Measurements from ENCODE around the gene CAMTA1.
A peak's percentile ranks its signal among the peaks of the same experiment; 100 is the strongest.

The CAMTA1 gene

DNA sequence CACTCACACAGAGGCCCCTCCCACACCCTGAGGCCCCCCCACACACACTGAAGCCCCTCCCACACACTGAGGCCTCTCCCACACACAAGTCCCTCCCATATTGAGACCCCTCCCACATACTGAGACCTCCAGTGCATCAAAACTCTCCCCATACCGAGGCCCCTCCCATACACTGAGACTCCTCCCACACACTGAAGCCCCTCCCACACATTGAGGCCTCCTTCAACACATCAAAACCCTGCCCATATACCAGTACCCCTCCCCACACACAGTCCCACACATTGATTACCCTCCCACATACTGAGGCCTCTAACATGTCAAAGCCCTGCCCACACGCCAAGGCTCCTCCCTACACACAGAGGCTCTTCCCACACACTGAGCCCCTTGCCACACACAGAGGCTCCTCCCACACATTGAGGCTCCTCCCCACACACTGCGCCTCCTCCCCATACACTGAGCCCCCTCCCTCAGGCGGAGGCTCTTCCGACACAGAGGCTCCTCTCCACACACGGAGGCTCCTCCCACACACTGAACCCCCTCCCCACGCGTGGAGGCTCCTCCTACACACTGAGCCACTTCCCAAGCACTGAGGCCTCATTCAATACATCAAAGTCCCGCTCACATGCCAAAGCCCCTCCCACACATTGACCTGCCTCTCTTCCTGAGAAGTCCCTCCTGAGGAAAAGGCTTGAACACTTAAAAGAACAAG is 392.3 kb downstream of the CAMTA1 start:
- DNase-seq = no peak

GRCh38 chr1:7178336-7178735 is 393.1 kb downstream of the CAMTA1 start:
- no peak for DNase-seq

- DNase-seq = no peak
Measured at GRCh38 chr1:7178741-7179140, 393.5 kb downstream of the CAMTA1 start.

DNA sequence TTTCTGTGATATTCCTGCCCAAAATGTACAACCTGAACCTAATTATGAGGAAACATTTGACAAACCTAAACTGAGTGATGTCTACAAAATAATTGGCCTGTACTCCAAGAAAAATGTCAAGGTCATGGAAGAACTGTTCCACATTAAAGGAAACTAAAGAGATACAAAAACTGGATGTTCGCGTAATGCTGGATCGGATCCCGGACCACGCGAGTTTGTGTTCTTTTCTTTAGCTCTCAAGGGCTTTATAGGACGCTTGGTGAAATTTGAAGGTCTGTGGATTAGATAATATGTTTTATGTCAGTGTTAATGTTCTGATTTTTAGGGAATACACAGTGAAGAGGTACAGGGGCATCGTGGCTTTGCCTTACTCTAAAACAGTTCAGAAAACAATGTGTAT is 400.5 kb downstream of the CAMTA1 start:
- no peak for DNase-seq

- no peak for DNase-seq
Measured at GRCh38 chr1:7186382-7187111, 401.3 kb downstream of the CAMTA1 start.

GRCh38 chr1:7187112-7187493 is 401.8 kb downstream of the CAMTA1 start:
- no peak for DNase-seq

DNA sequence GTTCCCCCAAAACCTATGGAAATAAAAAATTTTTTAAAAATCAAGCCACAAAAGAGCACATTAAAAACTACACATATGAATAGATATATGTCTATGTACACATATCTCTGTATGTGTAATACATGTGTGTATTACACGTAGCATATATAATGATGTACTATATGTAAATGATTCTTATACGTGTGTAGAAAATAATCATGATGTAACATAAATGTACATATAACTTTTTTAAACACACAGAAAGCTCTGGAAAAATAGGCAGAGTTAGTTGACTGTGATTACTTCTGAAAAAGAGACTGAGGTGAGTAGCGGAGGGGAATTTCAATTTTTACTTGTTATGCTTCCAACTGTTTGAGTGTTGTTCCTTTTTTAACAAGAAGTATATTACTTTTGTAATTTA is 405.0 kb downstream of the CAMTA1 start:
- DNase-seq = no peak

GRCh38 chr1:7192453-7192852 is 407.2 kb downstream of the CAMTA1 start:
- no peak for DNase-seq

DNA sequence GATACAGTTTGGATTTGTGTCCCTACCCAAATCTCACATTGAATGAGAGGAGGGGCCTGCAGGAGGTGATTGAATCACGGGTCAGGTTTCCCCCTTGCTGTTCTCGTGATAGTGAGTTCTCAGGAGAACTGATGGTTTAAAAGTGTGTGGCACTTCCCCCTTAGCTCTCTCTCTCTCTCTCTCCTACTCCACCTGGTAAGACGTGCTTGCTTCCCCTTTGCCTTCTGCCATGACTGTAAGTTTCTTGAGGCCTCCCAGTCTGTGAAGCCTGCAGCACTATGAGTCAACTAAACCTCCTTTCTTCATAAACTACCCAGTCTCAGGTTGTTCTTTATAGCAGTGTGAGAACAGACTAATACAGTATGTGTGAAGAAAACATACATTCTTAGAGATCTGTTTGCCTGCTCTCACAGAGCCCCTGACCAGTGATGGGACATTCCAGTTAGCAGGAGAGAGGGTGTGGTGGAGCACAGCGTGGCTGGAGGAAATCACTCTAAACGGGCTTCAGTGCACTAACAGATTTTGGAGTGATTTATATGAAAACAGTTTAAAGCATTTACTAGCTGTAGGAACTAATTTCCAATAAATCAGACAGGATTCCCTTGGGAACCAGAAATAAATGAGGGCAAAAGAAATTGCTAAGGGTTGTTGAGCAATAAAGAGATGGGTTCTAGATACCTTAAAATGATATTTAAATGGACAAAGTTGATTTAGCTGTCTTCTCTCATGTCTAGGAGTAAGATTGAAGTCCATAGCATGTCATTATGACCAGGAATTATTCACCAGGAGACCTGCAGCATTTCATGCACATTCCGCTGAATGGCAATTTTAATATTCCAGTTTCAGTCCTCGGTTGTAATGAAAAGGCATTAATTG is 411.0 kb downstream of the CAMTA1 start:
- DNase-seq = no peak

DNA sequence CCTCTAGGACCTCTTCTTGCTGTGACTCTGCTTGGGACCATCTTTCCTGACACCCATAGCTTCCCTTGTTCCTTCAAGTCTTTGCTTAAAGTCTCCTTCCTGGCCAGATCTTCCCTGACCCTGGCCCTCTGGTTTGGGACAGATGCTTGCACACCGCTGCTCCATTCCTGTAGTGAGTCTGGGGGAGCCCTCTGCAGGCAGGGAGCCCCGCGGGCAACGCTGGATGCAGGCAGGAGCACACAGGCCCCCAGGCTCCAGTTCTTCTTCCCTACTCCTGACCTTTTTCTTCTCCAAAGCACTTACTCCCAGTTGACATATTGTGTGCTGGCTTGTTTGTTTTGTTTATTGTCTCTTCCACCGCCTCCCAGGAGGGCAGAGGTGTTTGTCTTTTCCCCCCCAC is 413.4 kb downstream of the CAMTA1 start:
- no peak for DNase-seq

DNA sequence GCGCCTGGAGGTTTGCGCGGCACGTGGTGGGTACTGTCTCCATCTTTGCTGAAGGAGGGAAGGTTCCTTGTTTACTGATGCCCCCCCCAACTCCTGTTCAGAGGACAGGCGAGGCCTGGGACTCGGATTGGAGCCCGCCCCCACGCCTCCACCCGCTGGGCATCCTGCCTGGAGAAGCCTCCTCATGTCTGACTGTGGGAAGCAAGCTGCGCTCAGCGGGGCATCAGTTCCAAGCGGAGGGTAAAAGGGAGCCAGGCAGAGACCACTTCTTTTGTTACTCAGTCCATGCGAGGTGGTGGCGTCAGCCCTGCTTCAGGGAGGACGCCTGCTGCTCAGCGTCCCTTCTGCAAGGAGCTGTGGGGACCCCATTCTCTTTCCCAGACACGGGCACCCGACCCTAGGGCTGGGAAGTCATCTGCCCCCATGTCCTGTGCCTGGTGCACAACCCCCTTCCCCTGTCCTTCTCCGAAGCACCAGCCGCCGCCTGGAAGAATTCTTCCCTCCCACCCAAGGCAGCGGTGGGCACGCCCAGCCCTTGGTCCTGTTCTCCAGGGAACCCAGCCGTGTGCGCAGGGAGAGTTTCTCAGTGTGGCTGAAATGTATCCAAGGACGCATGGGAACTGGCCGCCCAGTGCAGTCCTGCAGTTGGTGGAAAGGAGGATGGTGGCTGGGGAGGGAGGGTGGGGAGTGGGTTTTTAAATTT is 414.0 kb downstream of the CAMTA1 start:
- no peak for DNase-seq

- peak; percentile 67 for DNase-seq
Measured at GRCh38 chr1:7207875-7208646, 422.8 kb downstream of the CAMTA1 start.

DNA sequence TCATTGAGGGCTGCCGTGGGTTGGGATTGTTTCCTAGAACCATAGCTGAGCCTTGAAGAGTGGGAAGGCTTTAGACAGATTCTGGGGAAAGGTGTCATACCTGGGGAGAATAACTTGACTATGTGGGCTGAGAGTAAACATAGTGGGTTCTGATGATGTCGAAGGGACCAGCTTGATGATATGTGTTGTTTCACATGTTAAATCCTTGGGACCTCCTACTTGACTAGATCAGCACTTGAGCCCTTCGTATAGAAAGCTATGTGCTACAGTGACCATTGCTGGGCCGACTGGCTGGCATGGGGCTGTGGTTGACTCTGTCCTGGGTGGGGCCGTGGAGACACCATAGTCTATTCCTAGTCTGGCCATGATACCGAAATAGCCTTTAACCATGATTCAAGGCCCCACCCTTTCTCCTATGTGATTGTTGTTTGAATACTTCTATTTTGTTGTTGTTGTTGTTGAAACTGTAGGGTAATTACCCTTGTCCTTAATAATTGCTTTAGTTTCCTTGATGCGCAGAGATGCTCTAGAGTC is 423.5 kb downstream of the CAMTA1 start:
- no peak for DNase-seq

DNA sequence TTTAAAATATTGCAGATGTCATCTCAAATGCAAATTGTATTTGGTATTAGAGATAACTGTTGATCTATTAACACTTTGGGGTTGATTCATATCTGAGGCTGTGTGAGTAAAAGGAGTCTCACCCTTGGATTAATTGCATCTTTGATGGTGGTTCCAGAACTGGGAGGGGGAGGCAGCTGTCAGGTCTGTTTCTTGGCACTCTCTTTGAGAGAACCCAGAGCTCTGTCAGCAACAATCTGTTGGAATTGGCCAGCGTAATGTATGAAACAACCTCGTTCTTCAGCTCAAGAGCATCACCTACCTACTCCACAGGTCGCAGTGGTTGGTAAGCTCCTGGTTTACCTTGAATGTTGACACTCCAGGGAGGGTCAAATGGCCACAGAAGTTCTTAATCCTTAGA is 424.1 kb downstream of the CAMTA1 start:
- no peak for DNase-seq

GRCh38 chr1:7218210-7218832 is 433.1 kb downstream of the CAMTA1 start:
- DNase-seq = peak; percentile 67

DNA sequence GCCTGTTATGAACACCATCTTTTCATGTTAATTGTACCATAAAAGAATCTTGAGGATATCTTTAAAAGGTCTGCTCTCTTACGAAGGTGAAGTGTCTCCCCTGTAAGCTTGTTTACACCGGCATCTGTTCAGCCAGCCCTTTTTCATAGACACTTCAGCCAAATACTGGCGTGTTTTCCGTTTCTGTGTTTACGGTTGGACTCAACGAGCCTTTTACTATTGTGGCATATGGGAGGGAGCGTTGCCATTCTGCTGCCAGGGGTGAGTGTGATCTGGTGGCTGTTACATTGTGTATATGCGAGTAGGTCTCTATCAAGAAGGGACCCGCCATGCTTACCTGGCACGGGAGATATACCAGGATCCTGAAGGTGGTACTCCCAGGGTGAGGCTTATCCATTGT is 433.8 kb downstream of the CAMTA1 start:
- DNase-seq = no peak

DNA sequence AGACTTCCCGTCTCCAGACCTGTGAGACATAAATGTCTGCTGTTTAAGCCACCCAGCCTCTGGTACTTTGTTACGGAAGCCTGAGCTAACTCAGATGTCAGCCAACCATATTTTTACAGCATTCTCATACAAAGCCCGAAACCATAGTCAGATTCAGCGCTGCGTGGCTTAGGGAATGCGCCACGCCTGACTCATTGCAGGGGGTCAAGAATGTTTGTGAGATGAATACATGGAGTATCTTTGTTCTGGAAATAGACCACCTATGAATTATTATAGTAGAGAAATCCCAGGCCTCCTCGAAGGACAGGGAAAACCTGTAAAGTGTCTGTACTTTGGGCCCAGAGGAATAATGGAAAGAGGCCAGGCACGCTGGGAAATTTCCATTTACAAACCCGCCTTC is 434.8 kb downstream of the CAMTA1 start:
- no peak for DNase-seq

GRCh38 chr1:7220712-7221252 is 435.5 kb downstream of the CAMTA1 start:
- no peak for DNase-seq

- DNase-seq = no peak
Measured at GRCh38 chr1:7221826-7222694, 436.8 kb downstream of the CAMTA1 start.

DNA sequence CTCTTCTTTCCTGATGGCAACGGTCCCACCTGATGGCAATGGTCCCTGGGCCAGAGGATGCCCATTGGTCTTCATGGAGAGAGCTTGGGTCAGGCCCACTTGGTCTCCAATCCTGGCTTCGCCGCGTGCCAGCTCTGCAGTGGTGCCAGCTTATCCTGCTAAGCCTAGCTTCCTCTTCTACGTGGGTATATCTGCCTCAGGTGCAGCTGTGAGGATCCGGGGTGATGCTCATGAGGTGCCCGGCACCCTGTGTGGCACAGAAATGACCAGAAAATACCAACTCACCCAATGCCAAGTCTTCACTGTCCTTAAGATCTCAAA is 437.4 kb downstream of the CAMTA1 start:
- DNase-seq = no peak

All from NCI-H2227 treated with DMSO at 0.1 percent for 48 hours (cell line).